Posterior vena cava (tissue), 2 donors: ENCODE results near the gene CELF5. TPM values are rescaled to one million over a fixed set of nuclear protein-coding genes. Genes with fewer than 3 reads are reported as not detected.
A peak's percentile ranks its signal among the peaks of the same experiment; 100 is the strongest.
"Not testable (repeated sequence)": the region's sequence is repeated elsewhere in the genome, so short reads cannot be mapped to it uniquely, and the experiment has no call there.

Experiments
- DNase-seq: peaks from one replicate; pipeline ENCODE4 v3.0.0-alpha.2; 2020; ENCODE audit warnings: low spot score
- intact Hi-C, 2 donors: fragments of 100-400 bp; cut with DNase I; formaldehyde crosslinking; loops; one replicate each; pipeline versions ENCODE4 v1.14.1 to v1.14.2; 2022 to 2023
- total RNA-seq, 2 donors: library from RNA; stranded (reverse); fragmentation: NEBNext Ultra II Directional; extraction: Animal tissue kit (Norgen Biotek cat#: 25700); gene quantifications; one replicate each; pipeline ENCODE4 v1.2.1, GENCODE V29; 2021
- donor health status: DM: yes; HTN: yes; CAD: no.
- donor health status: DM: yes; HTN: yes; CAD: no.

The CELF5 gene
- total RNA-seq, 2 donors from 2014 or later = not detected

DNA sequence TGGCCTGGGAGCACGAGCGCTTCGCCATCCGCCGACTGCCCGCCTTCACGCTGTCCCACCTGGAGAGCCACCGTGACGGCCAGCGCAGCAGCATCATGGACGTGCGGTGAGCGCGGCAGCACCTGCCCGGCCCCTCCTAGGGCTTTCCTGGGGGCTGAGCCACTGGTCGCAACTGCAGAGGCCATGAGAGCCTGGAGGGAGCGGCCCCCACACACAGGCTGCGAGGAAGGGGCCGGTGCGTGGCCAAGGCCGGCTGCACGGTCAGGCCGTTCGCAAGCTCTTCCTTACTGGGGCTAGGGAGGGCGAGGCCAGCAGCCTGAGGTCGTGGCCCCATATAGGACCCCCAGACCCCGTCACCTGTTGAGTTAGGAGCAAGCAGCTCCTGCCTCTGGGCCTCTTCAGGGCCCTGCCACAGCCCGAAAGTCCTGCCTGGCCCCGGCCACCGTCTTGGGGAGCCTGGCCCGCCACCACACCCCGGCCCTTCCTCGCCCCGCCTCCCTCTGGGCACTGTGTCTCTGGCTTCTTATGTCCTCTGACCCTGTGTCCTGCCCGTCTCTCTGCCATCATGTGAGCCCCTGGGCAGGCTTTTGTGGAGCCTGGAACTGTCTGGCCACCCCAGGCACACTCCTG, 19.7 kb upstream of the CELF5 start:
- DNase-seq = no peak
- intact Hi-C loops = no loop called here

DNA sequence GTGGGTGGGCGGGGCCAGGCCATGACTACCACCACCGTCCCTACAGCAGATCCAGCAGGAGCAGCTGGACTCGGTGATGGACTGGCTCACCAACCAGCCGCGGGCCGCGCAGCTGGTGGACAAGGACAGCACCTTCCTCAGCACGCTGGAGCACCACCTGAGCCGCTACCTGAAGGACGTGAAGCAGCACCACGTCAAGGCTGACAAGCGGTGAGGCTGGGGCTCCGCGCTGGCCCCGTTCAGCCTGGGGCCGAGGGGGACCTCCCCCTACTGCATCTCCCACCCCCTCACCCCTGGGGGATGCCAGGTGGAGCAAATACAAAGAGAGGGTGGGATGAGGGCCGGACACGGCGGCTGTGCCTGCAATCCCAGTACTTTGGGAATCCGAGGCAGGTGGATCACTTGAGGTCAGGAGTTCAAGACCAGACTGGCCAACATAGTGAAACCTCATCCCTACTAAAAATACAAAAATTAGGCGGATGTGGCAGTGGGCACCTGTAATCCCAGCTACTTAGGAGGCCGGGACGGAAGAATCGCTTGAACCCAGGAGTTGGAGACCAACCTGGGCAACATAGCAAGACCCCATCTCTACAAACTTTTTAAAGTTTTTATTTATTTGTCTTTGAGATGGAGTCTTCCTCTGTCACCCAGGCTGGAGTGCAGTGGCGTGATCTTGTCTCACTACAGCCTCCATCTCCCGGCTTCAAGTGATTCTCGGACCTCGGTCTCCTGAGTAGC, 18.1 kb upstream of the CELF5 start:
- no peak for DNase-seq
- intact Hi-C loops = no loop called here

DNA sequence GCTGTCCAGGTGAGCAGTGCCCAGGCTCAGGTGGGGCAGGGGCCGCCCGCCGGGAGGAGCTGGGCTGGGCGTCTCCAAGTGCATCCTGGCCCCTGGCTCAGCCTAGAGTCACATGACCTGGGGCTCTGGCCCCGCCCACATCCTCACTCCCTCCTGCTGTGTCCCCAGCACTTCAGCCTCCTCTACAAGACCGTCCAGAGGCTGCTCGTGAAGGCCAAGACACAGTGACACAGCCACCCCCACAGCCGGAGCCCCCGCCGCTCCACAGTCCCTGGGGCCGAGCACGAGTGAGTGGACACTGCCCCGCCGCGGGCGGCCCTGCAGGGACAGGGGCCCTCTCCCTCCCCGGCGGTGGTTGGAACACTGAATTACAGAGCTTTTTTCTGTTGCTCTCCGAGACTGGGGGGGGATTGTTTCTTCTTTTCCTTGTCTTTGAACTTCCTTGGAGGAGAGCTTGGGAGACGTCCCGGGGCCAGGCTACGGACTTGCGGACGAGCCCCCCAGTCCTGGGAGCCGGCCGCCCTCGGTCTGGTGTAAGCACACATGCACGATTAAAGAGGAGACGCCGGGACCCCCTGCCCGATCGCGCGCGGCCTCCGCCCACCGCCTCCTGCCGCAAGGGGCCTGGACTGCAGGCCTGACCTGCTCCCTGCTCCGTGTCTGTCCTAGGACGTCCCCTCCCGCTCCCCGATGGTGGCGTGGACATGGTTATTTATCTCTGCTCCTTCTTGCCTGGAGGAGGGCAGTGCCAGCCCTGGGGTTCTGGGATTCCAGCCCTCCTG, 16.8 kb upstream of the CELF5 start:
- intact Hi-C loops = no loop called here
- no peak for DNase-seq

DNA sequence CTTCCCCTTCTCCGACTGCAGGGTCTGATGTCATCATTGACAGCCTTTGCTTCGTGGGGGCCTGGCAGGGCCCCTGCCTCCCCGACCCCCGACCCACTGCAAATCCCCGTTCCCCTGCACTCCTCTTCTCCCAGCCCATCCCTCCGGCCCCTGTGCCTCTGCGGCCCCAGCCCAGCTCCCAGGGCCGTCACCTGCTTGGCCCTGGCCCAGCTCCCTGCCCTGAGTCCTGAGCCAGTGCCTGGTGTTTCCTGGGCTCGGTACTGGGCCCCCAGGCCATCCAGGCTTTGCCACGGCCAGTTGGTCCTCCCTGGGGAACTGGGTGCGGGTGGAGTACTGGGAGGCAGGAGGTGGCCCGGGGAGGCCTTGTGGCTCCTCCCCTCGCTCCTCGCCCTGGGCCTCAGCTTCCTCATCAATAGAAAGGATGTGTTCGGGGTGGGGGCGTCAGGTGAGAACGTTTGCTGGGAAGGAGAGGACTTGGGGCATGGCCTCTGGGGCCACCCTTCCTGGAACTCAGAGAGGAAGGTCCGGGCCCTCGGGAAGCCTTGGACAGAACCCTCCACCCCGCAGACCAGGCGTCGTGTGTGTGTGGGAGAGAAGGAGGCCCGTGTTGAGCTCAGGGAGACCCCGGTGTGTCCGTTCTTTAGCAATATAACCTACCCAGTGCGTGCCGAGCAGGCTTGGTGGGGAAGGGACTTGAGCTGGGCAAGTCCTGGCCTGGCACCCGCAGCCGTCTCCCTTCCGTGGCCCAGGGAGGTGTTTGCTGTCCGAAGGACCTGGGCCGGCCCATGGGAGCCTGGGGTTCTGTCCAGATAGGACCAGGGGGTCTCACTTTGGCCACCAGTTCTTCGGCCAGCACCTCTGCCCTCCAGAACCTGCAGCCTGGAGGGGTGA, 15.9 kb upstream of the CELF5 start:
- no peak for DNase-seq
- intact Hi-C loops = no loop called here

DNA sequence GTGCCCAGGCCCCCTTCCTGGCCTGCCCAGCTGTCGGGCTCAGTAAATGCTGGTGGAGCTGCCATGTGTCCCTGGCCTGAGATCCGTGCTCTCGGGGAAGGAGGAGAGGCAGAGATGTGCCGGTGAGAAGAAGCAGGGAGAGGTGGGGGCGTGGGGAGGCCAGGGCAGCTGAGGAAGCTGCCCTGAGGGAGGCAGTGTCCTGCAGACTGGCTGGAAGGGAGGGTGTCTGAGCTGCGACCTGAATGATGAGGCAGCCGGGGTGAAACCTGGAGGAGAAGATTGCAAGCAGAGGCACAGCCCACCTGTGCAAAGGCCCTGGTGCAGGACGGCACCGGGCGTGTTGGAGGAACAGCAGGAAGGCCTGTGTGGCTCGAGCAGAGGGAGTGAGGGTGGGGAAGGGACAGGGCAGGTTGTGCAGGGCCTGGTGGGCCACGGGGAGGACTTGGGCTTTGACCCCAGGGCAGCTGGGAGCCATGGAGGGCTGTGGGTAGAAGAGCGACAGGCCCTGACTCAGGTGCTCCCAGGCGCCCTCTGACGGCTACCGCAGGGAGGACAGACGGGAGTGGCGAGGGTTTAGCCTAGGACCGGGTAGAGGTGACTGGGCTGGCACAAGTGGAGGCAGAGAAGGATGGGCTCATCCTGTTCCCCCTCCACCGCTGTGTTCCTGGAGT, 14.0 kb upstream of the CELF5 start:
- peak; percentile 89 for DNase-seq
- intact Hi-C loops = no loop called here

DNA sequence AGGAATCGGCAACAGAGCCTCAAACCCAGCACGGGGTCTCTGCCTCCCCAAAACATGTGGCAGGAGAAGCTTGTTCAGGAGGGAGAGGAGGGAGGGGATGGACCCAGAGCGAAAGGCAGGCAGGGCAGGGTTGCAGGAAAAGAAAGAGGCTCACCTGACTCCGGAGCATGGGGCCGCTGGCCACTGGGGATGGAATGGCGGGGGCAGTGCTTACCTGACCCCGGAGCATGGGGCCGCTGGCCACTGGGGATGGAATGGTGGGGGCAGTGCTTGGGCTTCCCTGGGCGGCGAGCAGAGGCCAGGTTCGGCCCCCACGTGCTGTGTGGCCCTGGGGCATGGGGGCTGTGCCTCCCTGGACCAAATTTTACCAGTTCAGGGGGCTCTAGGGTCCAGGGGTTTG, 13.3 kb upstream of the CELF5 start:
- DNase-seq = no peak
- intact Hi-C loops = no loop called here

DNA sequence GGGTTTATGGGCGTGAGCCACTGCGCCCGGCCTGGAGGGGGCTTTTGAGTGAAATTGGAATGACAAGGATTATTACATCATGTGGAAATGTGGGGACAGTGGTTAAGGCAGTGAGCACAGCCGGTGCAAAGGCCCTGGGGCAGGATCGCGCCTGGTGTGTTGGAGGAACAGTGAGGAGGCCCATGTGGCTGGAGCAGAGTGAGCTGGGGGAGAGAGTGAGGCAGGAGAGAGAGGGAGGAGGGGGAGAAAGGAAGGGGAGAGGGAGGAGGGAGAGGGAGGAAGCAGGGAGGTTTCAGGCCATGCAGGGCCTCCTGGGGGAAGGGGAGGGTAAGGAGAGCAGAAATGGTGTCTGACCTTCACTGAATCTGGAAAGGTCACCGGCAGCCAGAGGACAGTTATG, 11.3 kb upstream of the CELF5 start:
- DNase-seq = no peak

DNA sequence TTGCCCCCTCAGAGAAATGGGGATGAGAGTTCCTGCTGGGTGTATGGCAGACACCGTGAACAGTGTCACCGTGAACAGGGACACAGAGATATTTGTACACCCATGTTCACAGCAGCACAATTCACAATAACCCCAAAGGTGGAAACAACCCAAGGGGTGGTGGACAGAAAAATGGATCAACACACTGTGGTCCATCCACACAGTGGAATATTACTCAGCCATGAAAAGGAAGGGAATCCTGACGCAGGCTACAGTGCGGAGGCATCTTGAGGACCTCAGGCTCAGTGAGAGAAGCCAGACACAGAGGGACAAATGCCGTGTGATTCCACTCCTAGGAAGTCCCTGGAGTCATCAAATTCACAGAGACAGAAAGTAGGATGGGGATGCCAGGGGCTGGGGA, 7.6 kb upstream of the CELF5 start:
- no peak for DNase-seq
- intact Hi-C loops = no loop called here

More for the DNA sequence above, 11.3 kb upstream of the CELF5 start:
- intact Hi-C loops = no loop called here

DNA sequence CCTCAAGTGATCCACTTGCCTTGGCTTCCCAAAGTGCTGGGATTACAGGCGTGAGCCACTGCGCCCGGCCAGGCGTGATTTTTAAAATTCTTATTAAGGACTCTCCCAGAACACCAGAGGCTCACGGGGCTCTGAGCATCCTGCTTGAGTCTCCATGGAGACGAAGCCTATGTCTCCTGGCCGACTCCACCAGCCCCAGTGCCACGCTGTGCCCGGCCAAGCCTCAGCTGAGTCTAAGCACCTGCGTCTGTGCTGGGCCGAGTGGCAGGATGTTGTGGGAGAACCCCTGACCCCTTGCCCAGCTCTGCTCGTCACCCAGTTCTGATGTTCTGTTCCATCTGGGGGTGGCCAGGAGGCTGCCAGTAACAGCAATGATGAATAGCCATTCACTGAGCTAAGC, 3.9 kb upstream of the CELF5 start:
- DNase-seq = no peak
- intact Hi-C loops = no loop called here

DNA sequence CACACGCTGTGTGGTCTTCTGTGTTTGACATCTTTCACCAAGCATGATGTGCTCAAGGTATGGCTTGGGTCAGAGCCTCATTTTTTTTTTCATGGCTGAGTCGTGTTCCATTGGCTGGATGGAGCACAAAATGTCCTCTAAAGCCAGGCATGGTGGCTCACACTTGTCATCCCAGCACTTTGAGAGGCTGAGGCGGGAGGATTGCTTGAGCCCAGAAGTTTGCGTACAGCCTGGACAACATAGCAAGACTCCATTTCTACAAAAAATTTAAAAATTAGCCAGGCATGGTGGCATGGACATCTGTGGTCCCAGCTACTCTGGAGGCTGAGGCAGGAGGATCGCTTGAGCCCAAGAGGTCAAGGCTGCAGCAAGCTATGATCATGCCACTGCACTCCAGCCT, 2.9 kb upstream of the CELF5 start:
- DNase-seq, intact Hi-C loops: not testable (repeated sequence)

DNA sequence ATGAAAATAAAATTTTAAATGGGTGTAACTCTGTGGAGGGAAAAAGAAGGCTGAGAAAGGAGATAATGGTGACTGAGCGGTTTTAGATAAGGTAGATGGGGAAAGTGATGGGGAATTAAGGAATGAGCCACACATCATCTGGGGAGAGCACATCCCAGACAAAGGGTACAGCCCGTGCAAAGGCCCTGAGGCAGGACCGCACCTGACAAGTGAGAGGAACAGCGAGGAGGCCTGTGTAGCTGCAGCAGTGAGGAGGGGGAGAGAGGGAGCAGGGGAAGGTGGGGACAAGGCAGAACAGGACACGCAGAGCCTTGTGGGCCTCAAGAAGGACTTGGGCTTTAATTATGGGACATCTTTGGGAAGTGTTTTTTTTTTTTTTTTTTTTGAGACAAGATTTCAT, 1.8 kb upstream of the CELF5 start:
- DNase-seq = no peak
- intact Hi-C loops = no loop called here

DNA sequence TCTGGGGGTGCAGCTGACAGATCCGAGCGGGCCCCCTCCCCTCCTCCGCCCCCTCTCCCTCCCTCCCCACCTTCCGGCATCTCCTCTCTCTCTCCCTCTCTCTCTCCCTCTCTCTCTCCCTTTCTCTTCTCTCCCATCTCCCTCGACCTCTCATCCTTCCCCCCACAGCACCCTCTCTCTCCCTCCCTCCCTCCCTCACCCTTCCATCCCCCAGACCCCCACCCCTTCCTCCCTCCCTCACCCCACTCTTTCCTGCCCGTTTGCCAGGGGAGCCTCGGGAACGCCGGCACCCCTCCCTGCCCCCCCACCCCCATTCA, 666 bp downstream of the CELF5 start:
- intact Hi-C loops = no loop called here
- DNase-seq = no peak

DNA sequence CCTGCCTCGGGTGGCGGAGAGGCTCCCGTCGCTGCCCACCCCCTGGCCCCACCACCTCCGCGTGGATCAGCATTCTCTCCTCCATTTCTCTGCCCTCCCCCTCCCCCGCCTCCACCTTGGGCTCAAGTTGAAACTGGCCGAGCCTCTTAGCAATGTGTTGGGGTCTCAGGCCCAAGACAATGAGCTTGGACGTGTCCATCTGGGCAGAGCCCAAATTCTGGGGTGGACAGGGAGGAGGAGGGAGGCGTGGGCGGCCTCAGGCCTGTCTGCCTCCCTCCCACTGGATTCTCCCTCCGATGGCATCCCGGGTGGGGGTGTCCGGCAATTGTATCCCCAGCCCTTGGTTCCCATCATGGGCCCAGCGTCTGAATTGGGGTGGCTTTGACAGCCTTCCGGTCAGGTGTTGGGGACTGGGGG, 1.2 kb downstream of the CELF5 start:
- intact Hi-C loops = no loop called here
- DNase-seq = no peak

DNA sequence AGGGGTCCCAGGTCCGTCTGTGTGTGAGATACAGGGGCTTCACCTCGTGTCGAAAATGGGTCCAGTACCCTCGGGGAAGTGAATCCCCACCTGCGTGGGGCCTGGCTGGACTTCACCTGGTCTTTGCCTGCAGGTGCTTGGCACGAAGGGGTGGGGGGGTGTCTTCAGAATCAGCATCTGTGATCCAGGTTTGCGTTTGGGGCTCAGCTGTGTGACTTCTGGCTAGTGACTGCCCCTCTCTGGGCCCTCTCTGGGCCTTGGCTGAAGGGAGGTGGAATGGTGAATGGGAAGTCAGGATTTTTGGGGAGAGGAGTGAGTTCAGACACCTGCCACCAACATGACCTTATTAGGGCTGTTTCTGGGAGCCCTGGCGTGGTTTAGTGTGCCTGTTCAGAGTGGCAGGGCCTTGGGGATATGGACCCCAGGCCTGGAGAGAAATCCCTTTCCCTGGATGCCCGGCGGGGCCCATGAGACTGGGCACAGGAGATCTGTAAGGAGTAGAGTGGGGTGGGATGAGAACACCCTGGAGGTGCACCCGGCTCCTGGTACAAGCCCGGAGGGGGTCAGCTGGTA, 2.7 kb downstream of the CELF5 start:
- intact Hi-C loops = no loop called here
- DNase-seq = no peak

DNA sequence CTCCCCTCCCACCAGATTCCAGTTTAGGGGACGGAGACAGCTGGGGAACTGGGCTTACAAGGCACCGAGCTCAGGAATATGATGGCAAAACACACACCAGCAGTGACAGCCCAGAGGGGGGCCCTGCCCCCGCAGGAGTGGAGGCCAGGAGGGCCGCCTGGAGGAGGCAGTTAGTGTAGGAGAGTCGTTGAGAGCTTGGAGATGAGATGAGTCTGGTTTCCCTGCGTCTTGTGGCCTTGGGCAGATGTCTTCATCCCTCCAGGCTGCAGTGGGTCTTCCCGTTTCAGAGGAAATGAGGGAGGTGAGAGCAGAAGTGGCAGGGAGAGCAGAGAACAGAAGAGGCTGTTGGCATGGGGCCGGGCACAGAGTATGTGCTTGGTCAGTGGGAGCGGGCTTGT, 4.9 kb downstream of the CELF5 start:
- no peak for DNase-seq
- intact Hi-C loops = no loop called here

DNA sequence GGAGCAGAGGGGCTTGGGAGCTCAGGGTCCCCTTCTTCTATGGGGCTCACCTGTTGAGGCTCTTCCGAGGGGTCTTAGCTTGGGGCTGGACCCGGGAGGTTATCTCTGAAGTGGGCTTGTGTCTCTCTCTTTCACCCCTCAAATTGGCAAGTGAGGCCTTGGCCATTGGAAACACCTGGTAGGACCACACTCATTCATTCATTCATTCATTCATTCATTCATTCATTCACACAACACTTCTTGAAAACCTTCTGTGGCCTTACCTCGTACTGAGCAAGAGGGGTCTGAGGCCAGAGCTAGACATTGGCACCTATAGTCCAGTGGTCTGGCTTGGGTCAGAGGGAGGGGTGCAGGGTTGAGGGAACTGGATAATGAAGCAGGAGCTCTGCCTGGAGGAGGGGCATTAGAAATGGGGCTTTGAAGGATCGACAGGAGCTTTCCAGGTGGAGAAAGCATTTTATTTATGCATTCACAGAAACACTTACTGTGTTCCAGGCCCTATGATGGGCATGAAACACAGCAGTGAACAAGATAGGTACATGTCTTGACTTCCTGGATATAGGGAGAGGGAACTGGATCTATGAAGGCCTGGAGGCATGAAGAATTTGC, 5.5 kb downstream of the CELF5 start:
- no peak for DNase-seq

DNA sequence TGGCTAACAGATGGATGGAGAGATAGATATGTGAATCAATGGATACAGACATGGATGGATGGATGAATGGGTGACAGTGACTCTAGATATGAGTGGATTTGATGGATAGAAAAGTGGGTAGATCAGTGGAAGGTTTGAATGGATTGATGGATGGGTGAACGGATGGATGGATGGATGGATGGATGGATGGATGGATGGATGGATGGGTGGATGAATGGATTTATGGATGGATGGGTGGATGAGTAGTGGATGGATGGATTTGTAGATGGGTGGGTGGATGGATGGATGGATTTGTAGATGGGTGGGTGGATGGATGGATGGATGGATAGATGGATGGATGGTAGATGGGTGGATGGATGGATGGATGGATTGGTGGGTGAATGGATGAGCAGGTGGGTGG, 6.8 kb downstream of the CELF5 start:
- DNase-seq = no peak
- intact Hi-C loops = no loop called here

More for the DNA sequence above, 5.5 kb downstream of the CELF5 start:
- intact Hi-C loops = no loop called here

DNA sequence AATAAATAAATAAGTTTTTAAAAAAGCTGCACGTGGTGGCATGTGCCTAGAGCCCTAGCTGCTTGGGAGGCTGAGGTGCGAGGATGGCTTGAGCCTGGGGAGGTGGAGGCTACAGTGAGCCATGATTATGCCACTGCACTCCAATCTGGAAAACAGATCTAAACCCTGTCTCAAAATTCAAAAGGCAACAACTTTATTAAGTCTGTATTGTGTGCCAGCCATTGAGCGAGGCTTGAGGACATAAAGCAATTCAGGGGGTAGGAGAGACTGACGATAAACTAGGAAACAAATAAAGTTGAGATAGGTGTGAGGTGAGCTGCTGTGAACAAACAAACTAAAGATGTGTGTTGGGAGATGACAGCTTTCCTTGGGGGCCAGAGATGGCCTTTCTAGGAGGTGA, 8.7 kb downstream of the CELF5 start:
- no peak for DNase-seq
- intact Hi-C loops = no loop called here
